ENCODE results near the gene SEC31B.

SEC31B gene, protein sequence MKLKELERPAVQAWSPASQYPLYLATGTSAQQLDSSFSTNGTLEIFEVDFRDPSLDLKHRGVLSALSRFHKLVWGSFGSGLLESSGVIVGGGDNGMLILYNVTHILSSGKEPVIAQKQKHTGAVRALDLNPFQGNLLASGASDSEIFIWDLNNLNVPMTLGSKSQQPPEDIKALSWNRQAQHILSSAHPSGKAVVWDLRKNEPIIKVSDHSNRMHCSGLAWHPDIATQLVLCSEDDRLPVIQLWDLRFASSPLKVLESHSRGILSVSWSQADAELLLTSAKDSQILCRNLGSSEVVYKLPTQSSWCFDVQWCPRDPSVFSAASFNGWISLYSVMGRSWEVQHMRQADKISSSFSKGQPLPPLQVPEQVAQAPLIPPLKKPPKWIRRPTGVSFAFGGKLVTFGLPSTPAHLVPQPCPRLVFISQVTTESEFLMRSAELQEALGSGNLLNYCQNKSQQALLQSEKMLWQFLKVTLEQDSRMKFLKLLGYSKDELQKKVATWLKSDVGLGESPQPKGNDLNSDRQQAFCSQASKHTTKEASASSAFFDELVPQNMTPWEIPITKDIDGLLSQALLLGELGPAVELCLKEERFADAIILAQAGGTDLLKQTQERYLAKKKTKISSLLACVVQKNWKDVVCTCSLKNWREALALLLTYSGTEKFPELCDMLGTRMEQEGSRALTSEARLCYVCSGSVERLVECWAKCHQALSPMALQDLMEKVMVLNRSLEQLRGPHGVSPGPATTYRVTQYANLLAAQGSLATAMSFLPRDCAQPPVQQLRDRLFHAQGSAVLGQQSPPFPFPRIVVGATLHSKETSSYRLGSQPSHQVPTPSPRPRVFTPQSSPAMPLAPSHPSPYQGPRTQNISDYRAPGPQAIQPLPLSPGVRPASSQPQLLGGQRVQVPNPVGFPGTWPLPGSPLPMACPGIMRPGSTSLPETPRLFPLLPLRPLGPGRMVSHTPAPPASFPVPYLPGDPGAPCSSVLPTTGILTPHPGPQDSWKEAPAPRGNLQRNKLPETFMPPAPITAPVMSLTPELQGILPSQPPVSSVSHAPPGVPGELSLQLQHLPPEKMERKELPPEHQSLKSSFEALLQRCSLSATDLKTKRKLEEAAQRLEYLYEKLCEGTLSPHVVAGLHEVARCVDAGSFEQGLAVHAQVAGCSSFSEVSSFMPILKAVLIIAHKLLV
- long read RNA-seq, donor 1, partial matches to known transcripts, result 0 of 1 reads
- long read RNA-seq, donor 1, other reads (novel, unspliced or antisense), result 0 of 1 reads
- long read RNA-seq, donor 2, result 0 reads
- long read RNA-seq, donor 3, partial matches to known transcripts, result 0 of 1 reads
- long read RNA-seq, donor 3, other reads (novel, unspliced or antisense), result 0 of 1 reads
- long read RNA-seq, donor 4, partial matches to known transcripts, result 0 of 2 reads
- long read RNA-seq, donor 4, other reads (novel, unspliced or antisense), result 0 of 2 reads
- long read RNA-seq, donor 5, partial matches to known transcripts, result 0 of 1 reads
- long read RNA-seq, donor 5, other reads (novel, unspliced or antisense), result 0 of 1 reads
- long read RNA-seq, donor 6, result 0 reads
- long read RNA-seq, donor 7, partial matches to known transcripts, result 0 of 1 reads
- long read RNA-seq, donor 7, other reads (novel, unspliced or antisense), result 0 of 1 reads
- long read RNA-seq, donor 8, result 0 reads

DNA sequence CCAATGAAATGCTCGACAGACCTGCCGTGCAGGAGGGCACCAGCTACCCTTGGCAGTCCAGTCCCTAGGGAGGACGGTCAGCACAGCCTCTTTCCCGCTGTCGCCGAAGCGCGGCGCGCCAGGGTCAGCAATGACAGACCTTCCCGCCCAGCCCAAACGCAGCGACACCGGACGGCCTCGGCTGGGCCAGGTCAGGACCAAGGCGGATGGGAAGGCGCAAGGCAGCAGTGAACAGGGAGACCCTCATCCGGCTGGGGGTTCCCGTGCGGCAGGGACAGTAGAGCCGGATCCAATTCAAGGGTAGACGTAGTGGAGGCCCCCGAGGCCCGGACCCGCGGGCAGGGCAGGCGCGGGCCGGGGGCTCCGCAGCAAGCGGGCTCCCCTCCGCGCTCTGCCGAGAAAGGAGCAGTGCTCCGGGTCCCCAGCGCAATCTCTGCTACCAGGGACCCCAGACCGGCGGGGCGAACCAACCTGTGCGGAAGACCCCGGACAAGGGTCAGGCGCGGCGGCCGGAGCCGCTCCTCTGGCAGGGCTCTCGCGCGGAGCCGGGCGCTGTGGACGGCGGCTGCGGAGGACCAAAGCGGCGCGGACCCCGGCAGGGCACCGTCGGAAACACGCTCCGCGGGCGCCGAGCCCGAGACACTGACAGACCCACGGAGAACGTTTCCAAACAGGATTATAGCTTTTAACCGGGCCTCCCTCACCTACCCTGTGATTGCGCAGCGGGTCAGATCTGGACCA, at the start of gene SEC31B:
Gene SEC31B (minus strand): TSS at position 551 of the 741 bp plus-strand sequence. CDS start 2,909 bp downstream, outside the sequence.
- peak; percentile 76 for DNase-seq

DNA sequence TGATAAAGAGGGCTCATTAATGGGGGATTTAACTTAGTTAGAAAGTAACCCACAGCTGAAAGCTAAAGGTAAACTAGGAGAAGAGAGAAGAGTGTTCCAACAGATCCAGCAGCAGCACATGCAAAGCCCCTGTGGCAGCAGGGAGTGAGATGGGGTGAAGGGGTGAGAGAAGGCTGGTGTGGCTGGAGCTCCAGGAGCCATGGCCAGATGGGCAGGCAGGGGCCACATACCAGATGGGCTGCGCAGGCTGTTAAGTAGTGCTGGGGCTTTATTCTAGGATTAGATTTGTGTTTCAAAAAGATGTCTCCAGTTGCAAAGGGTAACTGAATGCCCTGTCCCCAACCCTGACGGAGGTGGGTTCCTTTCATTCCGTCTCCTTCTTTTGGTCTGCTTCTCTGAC, 49.3 kb upstream of the SEC31B start:
- DNase-seq, result no peak

DNA sequence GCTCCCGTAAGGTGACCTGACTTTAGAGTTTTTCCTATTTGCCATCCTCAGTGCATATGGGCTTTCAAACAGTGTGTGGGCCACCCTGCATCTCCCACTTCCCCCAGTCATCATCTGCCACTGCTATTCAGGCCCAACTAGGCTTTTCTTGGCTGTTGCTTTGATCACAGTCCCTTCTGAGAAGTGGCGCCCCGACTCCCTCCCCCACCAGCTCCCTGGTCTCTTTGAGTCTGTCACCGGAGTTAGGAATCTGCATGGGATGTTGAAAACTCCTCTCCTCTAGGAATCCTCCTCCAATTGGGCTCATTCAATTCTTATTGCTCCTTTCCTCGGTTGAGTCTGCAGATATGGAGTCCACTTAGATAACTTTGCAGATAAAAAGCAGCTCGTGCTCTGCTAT, 48.2 kb upstream of the SEC31B start:
- no peak for DNase-seq

DNA sequence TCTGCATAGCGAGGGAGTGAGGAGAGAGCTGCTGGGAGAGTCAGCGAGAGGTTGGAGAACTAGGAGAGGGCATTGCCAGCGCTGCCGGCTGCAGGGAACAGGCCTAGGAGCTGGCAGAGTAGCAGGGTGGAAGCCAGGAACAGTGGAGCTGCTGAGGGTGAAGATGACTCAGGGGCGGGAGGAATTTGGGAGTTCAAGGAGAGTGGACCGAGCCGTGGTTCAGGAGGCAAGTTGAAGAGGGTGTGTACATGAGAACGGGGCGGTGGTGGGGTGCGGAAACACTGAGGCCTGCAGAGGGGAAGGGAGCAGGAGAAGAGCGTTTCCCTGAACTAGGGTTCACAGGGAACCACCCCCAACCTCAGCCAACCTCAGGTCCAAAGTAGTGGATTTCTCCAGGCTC, 47.6 kb upstream of the SEC31B start:
- no peak for DNase-seq

DNA sequence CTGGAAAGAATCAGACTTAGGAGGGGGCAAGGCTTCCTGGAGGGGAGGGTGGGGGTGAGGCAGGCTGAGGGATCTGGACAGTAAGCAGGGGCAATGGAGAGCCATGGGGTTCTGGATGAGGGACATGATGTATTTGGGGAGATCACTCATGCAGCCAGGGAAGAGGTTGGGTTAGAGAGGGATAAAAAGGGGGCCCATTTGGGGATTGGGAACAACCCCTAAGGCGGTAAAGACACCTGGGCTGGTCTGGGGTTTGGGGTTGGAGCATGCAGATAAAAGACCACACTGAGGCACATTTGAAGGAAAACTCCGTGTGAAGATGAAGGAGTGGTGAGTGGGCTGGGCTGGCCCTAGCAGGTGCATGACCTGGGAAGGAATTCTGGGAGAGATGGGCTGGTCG, 46.9 kb upstream of the SEC31B start:
- DNase-seq, result no peak

DNA sequence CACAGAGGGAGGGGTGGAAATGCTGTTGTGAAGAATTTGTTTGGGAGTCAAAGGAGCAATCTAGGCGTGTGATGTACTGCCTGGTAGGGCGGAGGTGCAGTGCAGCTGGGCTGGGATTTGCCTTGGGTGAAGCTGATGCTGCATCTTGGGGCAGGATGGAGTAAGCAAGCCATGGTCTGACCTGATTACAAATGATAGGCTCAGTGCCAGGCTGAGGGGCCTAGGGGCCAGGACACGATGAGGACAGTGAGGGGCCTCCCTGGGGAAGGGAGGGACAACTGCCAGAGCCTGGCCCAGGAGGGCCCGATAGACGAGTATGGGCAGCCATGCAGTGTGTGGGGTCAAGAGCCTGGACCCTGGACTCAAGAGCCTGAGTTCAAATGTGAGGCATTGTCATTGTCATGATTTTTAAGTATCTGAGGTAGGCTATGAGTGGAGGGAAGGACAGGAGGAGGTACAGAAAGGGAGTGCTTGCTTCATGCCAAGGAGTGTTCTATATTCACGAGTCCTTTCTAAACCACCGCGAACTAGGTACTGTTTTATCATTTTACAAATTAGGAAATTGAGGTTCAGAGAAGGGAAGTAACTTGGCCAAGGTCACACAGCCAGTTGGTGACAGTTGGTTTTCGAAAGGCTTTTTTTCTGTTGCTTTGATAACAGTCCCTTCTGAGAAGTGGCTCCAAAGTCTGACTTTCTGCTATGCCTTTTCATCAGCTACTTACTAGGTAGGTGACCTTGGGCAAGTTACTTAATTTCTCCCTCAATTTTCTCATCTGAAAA, 45.7 kb upstream of the SEC31B start:
- DNase-seq, result no peak

DNA sequence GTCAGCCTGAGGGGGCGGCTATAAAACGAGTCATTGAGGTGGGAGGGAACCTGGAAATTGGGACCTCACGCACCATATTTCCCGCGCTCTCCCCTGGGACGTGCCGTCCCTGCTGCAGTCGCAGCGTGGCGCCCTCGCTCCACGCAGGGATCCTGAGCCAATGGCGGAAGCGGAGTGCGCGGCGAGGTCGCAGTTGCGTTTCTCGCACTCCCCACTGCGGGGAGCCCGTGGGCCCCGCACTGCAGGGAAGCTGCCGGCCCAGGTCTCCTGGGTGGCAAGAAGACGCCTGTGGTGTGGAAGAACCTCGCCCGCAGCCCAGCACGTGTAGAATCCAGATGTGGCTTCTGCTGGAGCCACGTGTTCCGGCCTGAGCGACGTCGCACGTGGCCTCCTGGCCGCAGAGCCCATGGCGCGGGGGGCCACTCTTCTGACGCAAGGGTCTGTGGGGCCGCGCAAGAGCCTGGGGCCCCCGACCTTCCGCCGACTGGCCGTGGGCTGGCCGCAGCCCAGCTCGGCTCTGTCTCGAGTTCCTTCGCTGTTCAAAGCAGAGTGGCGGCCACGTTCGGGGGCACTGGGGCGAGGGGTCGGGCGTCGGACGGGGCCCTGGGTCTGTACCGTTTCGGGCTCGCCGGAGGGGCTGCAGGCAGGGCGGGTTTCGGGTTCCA, 42.5 kb upstream of the SEC31B start:
- peak; percentile 81 for DNase-seq

DNA sequence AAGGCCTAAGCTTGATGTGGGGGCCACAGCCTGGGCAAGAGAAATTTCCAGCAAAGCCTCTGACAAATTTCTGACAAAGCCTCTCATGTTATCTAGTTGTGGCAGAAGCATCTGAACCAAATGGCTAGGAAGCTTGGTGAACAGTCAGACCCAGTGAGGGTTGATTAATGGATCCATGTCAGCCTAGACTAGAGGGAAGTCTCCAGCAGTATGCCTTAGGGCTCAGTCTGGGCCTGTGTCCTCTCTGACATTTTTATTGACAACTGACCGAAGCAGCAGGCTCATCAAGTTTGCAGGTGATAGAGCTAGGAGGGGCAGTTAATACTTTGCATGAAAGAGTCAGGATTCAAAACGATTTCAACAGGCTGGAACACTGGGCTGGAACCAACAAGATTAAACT, 41.3 kb upstream of the SEC31B start:
- no peak for DNase-seq

DNA sequence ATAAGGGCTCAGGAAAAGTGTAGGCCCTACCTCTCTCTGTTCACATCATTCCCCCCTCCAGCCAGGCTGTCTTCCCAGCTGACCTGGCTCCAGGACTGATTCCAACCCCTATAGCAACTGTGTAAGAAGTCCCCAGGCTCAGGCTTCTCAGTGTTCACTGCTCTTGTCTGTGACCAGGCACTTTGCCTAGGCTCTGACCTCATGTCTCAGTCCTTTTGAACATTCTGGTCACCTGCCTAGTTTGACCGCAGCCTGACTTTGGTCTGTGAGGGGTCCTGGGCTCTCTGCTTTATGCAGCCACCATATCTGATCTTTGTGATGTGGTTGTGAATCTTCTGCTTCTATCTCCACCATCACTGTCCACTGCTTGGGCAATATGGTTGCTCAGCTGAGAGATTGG, 40.6 kb upstream of the SEC31B start:
- DNase-seq, result no peak

DNA sequence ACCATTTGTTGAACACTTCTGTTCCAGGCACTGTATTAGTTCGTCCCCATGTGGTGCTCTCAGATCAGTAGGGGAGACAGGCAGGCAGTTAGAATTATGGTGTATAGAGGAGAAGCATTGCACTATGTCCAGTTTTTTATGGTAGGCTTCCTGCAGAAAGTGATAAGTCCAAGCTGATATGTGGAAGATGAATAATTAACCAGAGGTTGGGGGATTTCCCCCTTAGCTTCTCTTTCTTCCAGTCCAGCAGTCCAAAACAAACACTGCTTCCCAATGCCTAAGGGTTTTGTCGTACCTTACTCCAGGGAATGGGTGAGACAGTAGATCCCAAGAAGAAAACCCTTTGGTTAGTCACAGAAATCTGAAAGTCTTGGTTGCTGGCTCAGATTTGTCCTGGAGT, 35.2 kb upstream of the SEC31B start:
- no peak for DNase-seq

DNA sequence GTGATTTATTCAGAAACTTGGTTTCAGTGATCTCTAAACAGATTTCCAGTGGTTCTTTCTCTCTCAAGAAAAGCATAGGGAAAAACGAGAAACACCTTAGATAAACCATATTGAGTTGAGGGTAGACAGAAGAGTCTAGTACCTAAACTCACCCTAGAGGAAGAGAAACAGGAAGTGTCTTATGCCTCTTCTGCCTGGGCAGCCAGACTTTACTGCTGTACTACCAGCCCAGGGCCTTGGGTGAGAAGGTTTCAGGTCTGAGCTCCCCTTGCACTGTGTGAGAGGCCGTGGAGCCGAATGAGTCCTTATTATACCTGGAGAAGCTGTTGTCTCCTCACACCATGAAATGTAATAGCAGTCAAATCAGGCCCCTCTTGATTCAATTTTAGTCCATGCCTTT, 34.3 kb upstream of the SEC31B start:
- DNase-seq, result no peak

DNA sequence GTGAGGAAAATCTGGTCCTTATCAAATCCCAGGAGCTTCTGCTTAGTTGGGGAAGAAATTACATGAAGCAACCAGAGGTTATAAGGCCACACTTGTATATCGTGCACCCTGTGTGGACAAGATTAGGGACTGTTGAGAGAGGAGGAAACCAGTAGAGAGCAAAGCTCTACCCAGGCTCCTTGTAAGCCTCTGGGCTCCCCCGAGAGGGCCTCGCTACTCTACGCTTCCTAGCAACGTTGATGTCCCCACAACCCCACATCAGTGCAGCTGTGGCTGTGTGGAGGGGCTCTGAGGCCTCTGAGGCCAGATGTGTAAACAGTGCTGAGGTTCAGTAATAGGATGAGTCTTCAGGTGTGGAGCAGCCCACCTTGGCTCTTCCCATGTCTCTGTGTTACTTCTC, 32.1 kb upstream of the SEC31B start:
- DNase-seq, result no peak

DNA sequence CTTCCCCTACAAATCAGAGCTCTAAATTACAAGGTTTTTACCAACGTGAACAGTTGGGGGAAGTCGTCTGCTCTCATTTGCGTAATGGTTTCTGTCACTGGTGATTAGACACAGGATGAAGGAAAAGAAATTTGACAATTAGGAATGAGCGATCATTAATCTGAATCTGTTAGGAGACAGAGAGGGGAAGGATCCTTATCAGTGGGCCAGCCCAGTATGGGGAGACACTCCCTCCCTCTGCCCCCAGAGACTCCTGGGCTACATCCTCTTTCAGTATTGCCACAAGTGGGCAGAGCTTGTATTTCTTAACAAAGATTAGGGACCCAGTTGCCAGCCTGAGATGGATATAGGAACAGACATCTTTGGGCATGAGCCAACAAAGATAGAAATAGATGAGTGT, 31.5 kb upstream of the SEC31B start:
- DNase-seq, result no peak

DNA sequence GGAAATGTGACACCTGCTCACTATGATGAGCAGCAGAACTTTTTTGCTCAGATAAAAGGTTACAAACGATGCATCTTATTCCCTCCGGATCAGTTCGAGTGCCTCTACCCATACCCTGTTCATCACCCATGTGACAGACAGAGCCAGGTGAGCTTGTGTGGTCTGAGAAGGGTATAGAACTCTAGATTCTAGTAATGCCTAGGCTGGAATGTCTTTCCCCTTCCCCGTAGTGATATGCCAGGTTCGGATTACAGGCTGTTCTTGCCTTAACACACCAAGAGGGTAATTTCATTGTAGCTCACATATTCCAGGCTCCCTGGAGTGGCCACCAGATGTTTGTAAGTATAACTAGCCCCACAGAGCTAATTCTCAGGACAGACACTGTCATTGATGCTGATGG, 25.3 kb upstream of the SEC31B start:
- DNase-seq, result no peak

DNA sequence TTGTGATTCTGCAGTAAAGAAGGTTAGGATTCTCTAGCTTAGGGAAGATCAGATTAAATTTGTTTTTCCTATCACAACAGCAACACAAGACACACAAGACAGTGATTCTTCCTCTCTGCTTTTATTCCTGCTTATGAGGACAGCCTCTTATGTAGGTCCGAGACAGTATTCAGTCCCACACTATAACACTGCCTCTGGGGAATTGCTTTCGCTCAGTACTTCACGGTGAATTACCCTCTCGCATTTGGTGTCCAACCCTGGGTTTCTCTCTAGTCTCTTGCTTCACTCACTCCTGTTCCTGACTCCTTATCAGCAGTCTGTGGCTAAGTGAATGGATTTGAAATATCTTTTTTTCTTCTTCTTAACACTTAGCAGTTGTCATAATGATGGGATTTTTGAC, 17.8 kb upstream of the SEC31B start:
- DNase-seq, result no peak

DNA sequence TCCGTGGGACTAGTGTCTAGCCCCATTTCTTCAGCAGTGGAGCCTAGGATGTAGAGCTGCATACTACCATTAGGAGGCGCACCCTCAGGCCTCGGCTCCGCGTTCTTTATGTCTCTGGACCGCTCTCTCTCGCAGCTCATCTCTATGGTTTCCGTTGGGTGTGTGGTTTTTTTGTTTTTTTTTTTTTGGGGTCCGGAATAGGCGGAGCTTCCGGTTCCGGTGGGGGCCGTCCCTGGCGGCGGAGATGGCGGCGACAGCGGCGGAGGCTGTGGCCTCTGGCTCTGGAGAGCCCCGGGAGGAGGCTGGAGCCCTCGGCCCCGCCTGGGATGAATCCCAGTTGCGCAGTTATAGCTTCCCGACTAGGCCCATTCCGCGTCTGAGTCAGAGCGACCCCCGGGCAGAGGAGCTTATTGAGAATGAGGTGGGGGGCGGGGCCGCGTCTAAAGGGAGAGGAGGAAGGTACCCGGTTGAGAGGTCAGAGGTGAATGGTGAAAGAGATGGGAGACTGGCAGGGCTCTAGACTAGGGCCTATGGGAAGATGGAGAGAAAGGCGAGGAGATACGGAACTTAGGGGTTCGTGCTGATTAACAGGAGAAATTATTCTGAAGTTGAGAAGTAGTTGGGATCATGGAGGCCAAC, 16.2 kb upstream of the SEC31B start, which contains the start of gene HIF1AN:
Gene HIF1AN (plus strand): TSS at position 229 of the 639 bp plus-strand sequence. CDS start 16 bp downstream, at position 245.
- peak; percentile 84 for DNase-seq

DNA sequence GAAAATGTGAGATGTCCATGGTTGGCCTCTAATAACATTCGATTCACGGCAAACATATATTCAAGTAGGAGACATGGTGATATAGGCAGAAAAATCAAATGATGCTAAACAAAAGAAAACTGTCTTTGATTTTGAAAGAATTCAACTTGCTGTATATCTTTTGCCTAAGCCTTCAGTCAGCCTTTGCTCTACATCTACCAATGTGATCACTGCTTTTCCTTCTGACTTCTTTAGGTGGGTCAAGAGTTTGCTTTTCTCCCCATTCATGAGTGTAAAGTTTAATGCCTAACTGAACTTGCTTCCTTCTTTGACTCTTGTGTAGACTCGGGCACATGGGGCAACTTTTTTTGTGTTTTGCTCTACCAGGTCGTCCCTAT, 15.7 kb upstream of the SEC31B start:
- no peak for DNase-seq

DNA sequence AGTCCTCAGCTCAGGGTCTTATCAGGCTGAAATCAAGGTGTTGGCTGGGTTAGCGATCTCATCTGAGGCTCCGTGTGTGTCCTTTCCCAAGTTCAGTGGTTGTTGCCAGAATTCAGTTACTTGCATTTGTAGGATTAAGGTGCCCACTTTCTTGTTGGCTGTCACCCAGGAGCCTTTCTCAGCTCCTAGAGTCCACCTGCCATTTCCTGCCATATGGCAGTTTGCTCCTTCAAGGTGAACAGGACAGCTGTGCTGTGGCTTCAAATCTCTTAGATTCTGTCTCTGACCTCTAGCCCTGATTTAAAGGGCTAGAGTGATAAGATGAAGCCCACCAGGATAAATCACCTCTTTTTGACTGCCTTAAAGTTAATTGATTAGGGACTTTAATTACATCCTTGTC, 15.1 kb upstream of the SEC31B start:
- DNase-seq, result no peak

DNA sequence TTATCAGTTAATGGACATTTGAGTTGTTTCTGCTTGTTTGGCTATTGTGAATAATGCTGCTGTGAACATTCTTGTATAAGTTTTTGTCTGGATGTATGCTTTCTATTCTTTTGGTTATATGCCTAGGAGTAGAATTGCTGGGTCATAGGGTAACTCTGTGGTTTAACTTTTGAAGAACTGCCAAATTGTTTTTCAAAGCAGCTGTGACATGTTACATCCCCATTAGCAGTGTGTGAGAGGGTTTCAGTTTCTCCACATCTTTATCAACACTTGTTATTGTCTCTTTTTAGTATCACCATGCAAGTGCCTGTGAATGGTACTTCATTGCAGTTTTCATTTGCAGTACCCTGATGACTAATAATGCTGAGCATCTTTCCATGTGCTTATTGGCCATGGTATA, 12.1 kb upstream of the SEC31B start:
- DNase-seq, result no peak

Measured in right kidney (tissue), 9 donors.